HEK293 (cell line): Measurements from ENCODE around the gene CTH.

Experiments used
- CTCF ChIA-PET: fragments of 350-600 bp; formaldehyde crosslinking; extraction: SDS; loops from one replicate; lab custom pipeline; 2021; ENCODE audit warnings: antibody characterized with exemption; lab: Yijun Ruan, JAX
- POLR2A ChIA-PET: fragments of 300-600 bp; formaldehyde crosslinking; extraction: SDS; loops from one replicate; lab custom pipeline; 2020; ENCODE audit warnings: antibody characterized with exemption, inconsistent platforms; lab: Yijun Ruan, JAX
- H3K27ac ChIP-seq: fragments of 200-500 bp; sonication (Bioruptor generic); 2 replicates; pipeline ENCODE4 v1.5.1; 2014; ENCODE audit warnings: low read depth, low read length, control low read depth, inconsistent platforms; ENCODE audit errors: extremely low read depth
- H3K36me3 ChIP-seq, 2 experiments: fragments of 200-500 bp in 1 of 2; sonication (Bioruptor generic) in 1 of 2; 1 replicate in 1 of 2; 2 replicates in 1 of 2; pipeline ENCODE4 v1.5.1; 2014 to 2017; ENCODE audit warnings: inconsistent platforms in 2 of 2, low read length in 2 of 2; ENCODE audit not compliant: control insufficient read depth in 2 of 2, insufficient read depth in 1 of 2
- H3K4me1 ChIP-seq: fragments of 200-500 bp; sonication (Bioruptor generic); 2 replicates; pipeline ENCODE4 v1.5.1; 2014; ENCODE audit warnings: mild to moderate bottlenecking, low read length, inconsistent platforms; ENCODE audit not compliant: control insufficient read depth, insufficient read depth
- H3K4me3 ChIP-seq: 2 replicates; pipeline ENCODE4 v1.5.1; 2011; ENCODE audit warnings: low read depth, mild to moderate bottlenecking, control low read depth, low read length, moderate library complexity
- H3K9me3 ChIP-seq: fragments of 200-500 bp; sonication (Bioruptor generic); 2 replicates; pipeline ENCODE4 v1.5.1; 2014; ENCODE audit warnings: low read depth, low read length, inconsistent platforms; ENCODE audit not compliant: control insufficient read depth, insufficient read depth
- GLIS2 ChIP-seq: fragments of 450-650 bp; formaldehyde crosslinking; IDR thresholded peaks from 2 replicates; pipeline ENCODE4 v1.5.1; 2016; ENCODE audit warnings: missing biosample characterization, missing genetic modification characterization
- MZF1 ChIP-seq: fragments of 450-650 bp; formaldehyde crosslinking; IDR thresholded peaks from 2 replicates; pipeline ENCODE4 v1.5.1; 2017; ENCODE audit warnings: missing biosample characterization, missing genetic modification characterization, borderline replicate concordance
- PRDM6 ChIP-seq: fragments of 450-650 bp; formaldehyde crosslinking; IDR thresholded peaks from 2 replicates; pipeline ENCODE4 v1.5.1; 2017; ENCODE audit warnings: missing biosample characterization, missing genetic modification characterization
- ZBTB26 ChIP-seq: fragments of 450-650 bp; formaldehyde crosslinking; optimal IDR thresholded peaks from 2 replicates; pipeline ENCODE3; 2016; ENCODE audit warnings: missing biosample characterization, mild to moderate bottlenecking, missing genetic modification characterization
- ZNF174 ChIP-seq: fragments of 450-650 bp; formaldehyde crosslinking; IDR thresholded peaks from 2 replicates; pipeline ENCODE4 v1.5.0; 2017; ENCODE audit warnings: missing biosample characterization, mild to moderate bottlenecking, missing genetic modification characterization
- ZNF18 ChIP-seq: fragments of 450-650 bp; formaldehyde crosslinking; IDR thresholded peaks from 2 replicates; pipeline ENCODE4 v1.5.1; 2016; ENCODE audit warnings: missing biosample characterization, missing genetic modification characterization
- ZNF23 ChIP-seq: fragments of 450-650 bp; formaldehyde crosslinking; IDR thresholded peaks from 2 replicates; pipeline ENCODE4 v1.5.1; 2016; ENCODE audit warnings: missing biosample characterization, missing genetic modification characterization, borderline replicate concordance
- ZNF239 ChIP-seq: fragments of 450-650 bp; formaldehyde crosslinking; IDR thresholded peaks from 2 replicates; pipeline ENCODE4 v1.5.1; 2016; ENCODE audit warnings: missing biosample characterization, missing genetic modification characterization
- ZNF335 ChIP-seq: fragments of 450-650 bp; formaldehyde crosslinking; conservative IDR thresholded peaks from 2 replicates; pipeline ENCODE4 v1.5.1; 2016; ENCODE audit warnings: missing biosample characterization, missing genetic modification characterization
- ZNF341 ChIP-seq: fragments of 450-650 bp; formaldehyde crosslinking; IDR thresholded peaks from 2 replicates; pipeline ENCODE4; 2016; ENCODE audit warnings: low read depth, missing biosample characterization, missing genetic modification characterization
- ZNF354C ChIP-seq: fragments of 450-650 bp; formaldehyde crosslinking; IDR thresholded peaks from 2 replicates; pipeline ENCODE4 v1.5.1; 2016; ENCODE audit warnings: missing biosample characterization, missing genetic modification characterization, low read depth, borderline replicate concordance
- ZNF362 ChIP-seq: fragments of 450-650 bp; formaldehyde crosslinking; IDR thresholded peaks from 2 replicates; pipeline ENCODE4 v1.5.1; 2016; ENCODE audit warnings: missing biosample characterization, missing genetic modification characterization
- ZNF530 ChIP-seq: fragments of 450-650 bp; formaldehyde crosslinking; IDR thresholded peaks from 2 replicates; pipeline ENCODE4 v1.5.1; 2016; ENCODE audit warnings: low read depth, missing biosample characterization, missing genetic modification characterization
- ZNF561 ChIP-seq: fragments of 450-650 bp; IDR thresholded peaks from 2 replicates; pipeline ENCODE4 v1.5.1; 2018; ENCODE audit warnings: missing biosample characterization, missing genetic modification characterization, borderline replicate concordance
- ZNF610 ChIP-seq: fragments of 450-650 bp; formaldehyde crosslinking; IDR thresholded peaks from 2 replicates; pipeline ENCODE4 v1.5.1; 2016; ENCODE audit warnings: missing biosample characterization, missing genetic modification characterization, borderline replicate concordance
- ZNF621 ChIP-seq: fragments of 450-650 bp; formaldehyde crosslinking; IDR thresholded peaks from 2 replicates; pipeline ENCODE4 v1.5.1; 2017; ENCODE audit warnings: missing biosample characterization, missing genetic modification characterization
- ZNF645 ChIP-seq: fragments of 450-650 bp; formaldehyde crosslinking; IDR thresholded peaks from 2 replicates; pipeline ENCODE4; 2016; ENCODE audit warnings: missing biosample characterization, missing genetic modification characterization
- ZNF664 ChIP-seq: fragments of 450-650 bp; formaldehyde crosslinking; IDR thresholded peaks from 2 replicates; pipeline ENCODE4 v1.5.1; 2016; ENCODE audit warnings: missing biosample characterization, missing genetic modification characterization
- ZNF701 ChIP-seq: fragments of 450-650 bp; formaldehyde crosslinking; IDR thresholded peaks from 2 replicates; pipeline ENCODE4 v1.5.1; 2016; ENCODE audit warnings: missing biosample characterization, missing genetic modification characterization
- TF ChIP-seq, protein P1 (sequence below): fragments of 450-650 bp; formaldehyde crosslinking; IDR thresholded peaks from 2 replicates; pipeline ENCODE4 v1.5.1; 2016; ENCODE audit warnings: missing biosample characterization, missing genetic modification characterization
- TF ChIP-seq, protein P2 (sequence below): fragments of 450-650 bp; formaldehyde crosslinking; IDR thresholded peaks from 2 replicates; pipeline ENCODE4 v1.5.1; 2016; ENCODE audit warnings: missing biosample characterization, missing genetic modification characterization

Gene CTH

GRCh38 chr1:70403759-70404158 is 7.3 kb upstream of the CTH start:
- H3K4me1 ChIP-seq: no peaks in the 10 kb centered on the region
- no peaks in the 10 kb centered on the region for H3K9me3 ChIP-seq
- no peak for TF ChIP-seq ZNF561 (tag by site-specific recombination)
- TF ChIP-seq ZBTB26 (tag by site-specific recombination): no peak
- TF ChIP-seq ZNF174 (tag by site-specific recombination): no peak
- TF ChIP-seq, protein P1, sequence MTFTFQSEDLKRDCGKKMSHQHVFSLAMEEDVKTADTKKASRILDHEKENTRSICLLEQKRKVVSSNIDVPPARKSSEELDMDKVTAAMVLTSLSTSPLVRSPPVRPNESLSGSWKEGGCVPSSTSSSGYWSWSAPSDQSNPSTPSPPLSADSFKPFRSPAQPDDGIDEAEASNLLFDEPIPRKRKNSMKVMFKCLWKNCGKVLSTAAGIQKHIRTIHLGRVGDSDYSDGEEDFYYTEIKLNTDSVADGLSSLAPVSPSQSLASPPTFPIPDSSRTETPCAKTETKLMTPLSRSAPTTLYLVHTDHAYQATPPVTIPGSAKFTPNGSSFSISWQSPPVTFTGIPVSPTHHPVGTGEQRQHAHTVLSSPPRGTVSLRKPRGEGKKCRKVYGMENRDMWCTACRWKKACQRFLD (tag by site-specific recombination): no peak
- TF ChIP-seq, protein P2, sequence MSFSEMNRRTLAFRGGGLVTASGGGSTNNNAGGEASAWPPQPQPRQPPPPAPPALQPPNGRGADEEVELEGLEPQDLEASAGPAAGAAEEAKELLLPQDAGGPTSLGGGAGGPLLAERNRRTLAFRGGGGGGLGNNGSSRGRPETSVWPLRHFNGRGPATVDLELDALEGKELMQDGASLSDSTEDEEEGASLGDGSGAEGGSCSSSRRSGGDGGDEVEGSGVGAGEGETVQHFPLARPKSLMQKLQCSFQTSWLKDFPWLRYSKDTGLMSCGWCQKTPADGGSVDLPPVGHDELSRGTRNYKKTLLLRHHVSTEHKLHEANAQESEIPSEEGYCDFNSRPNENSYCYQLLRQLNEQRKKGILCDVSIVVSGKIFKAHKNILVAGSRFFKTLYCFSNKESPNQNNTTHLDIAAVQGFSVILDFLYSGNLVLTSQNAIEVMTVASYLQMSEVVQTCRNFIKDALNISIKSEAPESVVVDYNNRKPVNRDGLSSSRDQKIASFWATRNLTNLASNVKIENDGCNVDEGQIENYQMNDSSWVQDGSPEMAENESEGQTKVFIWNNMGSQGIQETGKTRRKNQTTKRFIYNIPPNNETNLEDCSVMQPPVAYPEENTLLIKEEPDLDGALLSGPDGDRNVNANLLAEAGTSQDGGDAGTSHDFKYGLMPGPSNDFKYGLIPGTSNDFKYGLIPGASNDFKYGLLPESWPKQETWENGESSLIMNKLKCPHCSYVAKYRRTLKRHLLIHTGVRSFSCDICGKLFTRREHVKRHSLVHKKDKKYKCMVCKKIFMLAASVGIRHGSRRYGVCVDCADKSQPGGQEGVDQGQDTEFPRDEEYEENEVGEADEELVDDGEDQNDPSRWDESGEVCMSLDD: no peak
- no peak for TF ChIP-seq ZNF239 (tag by site-specific recombination)
- no peak for TF ChIP-seq PRDM6
- TF ChIP-seq ZNF621 (tag by site-specific recombination): no peak
- no peak for TF ChIP-seq ZNF362
- H3K27ac ChIP-seq: no peak overlapping the region
- H3K4me3 ChIP-seq: no peak overlapping the region
- no peaks in the 10 kb centered on the region for H3K36me3 ChIP-seq
- ChIA-PET POLR2A (interaction anchor here (0.6 kb wide), 1 partner anchor 256 kb away, joined by 5 read pairs; no protein-coding TSS in a partner anchor), CTCF (interaction anchor here (1.0 kb wide), 1 partner anchor 369 kb away, joined by 3 read pairs; no protein-coding TSS in a partner anchor)

GRCh38 chr1:70405780-70406416 is 5.2 kb upstream of the CTH start:
- H3K9me3 ChIP-seq: no peaks in the 10 kb centered on the region
- no peaks in the 10 kb centered on the region for H3K36me3 ChIP-seq
- CTCF ChIA-PET: no interaction called here
- no peak overlapping the region for H3K27ac ChIP-seq
- no peak overlapping the region for H3K4me3 ChIP-seq
- no peaks in the 10 kb centered on the region for H3K4me1 ChIP-seq
- POLR2A ChIA-PET: no interaction called here
- TF ChIP-seq ZNF18 (tag by site-specific recombination) (no peak), MZF1 (tag by site-specific recombination) (no peak), ZNF610 (no peak), ZNF362 (no peak), ZNF664 (tag by site-specific recombination) (no peak), ZNF23 (tag by site-specific recombination) (no peak), GLIS2 (tag by site-specific recombination) (no peak), ZNF701 (tag by site-specific recombination) (no peak), ZNF341 (tag by site-specific recombination) (no peak), ZNF530 (tag by site-specific recombination) (no peak), ZNF335 (tag by site-specific recombination) (no peak), ZNF645 (tag by site-specific recombination) (no peak), ZNF354C (tag by site-specific recombination) (no peak)
